Neuron (in vitro differentiated cells): ENCODE results near the gene ACACA.

Experiments used
- H2AFZ ChIP-seq: one replicate; pipeline ENCODE4 v1.6.1; 2013; ENCODE audit warnings: low read depth, mild to moderate bottlenecking, inconsistent platforms, low read length, moderate library complexity
- H3K27me3 ChIP-seq: one replicate; pipeline ENCODE4 v1.6.1; 2013; ENCODE audit warnings: low read length; ENCODE audit not compliant: insufficient read depth
- H3K36me3 ChIP-seq: one replicate; pipeline ENCODE4 v1.6.1; 2013; ENCODE audit warnings: low read length; ENCODE audit not compliant: insufficient read depth
- H3K4me1 ChIP-seq: one replicate; pipeline ENCODE4 v1.6.1; 2013; ENCODE audit warnings: low read length; ENCODE audit not compliant: insufficient read depth
- H3K4me3 ChIP-seq: 2 replicates; pipeline ENCODE4 v1.5.1; 2013; ENCODE audit warnings: mild to moderate bottlenecking, low read length, moderate library complexity
- H3K9me3 ChIP-seq: one replicate; pipeline ENCODE4 v1.6.1; 2013; ENCODE audit warnings: low read length

ACACA gene

DNA sequence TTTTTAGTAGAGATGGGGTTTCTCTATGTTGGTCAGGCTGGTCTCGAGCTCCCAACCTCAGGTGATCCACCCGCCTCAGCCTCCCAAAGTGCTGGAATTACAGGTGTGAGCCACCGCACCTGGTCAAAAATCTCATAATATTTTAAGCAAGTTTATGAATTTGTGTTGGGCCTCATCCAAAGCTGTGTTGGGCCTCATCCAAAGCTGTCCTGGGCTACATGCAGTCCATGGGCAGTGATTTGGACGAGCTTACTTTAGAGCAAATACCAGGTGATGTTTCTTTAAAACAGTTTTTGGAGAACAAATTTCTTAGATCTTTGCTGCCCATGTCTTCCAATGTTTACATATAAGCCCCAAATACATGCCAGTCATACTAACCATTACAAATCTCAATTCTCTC is 115.3 kb downstream of the ACACA start:
- Histone ChIP-seq H3K9me3 (no peaks in the 10 kb centered on the region), H3K4me3 (no peak overlapping the region), H3K4me1 (no peaks in the 10 kb centered on the region), H2AFZ (no peak overlapping the region), H3K27me3 (no peaks in the 10 kb centered on the region), H3K36me3 (no peaks in the 10 kb centered on the region)

DNA sequence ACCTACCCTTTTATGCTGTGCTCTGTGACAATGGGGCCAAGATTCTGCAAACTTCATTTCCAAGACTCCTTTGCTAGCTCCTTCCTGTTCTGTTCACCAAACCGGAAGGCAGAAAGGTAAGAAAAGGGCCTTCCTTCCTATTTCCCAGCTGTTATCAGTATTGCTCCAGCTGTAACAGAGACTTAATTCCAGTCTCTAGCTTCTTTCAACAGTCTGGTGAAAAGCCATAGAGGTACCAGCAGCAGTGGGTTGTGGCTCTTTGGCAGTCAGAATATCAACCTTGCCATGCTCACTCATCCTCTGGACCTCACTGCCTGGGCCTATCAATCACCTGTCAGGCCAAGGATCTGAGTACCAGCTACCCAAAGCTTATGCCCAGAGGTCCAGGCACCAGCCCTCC is 120.2 kb downstream of the ACACA start:
- Histone ChIP-seq H2AFZ (no peak overlapping the region), H3K4me3 (no peak overlapping the region), H3K36me3 (peaks cover 28% of the 10 kb centered on the region), H3K27me3 (no peaks in the 10 kb centered on the region), H3K9me3 (peaks cover 6% of the 10 kb centered on the region), H3K4me1 (no peaks in the 10 kb centered on the region)

DNA sequence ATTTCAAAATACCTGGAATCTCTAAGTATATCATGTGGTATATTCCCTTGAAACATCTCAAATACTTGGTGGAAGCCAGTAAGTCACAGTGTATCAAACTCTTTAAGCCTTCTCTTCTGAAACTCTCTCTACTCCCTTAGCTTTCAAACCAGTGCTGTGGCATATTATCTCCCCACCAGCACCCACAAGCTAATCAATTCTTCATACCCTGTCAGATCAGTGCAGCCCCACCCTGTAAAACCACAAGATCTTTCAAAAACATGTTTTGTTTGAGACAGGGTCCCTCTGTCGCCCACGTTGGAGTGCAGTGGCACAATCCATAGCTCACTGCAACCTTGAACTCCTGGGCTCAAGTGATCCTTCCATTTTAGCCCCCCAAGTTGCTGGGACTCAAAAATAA is 122.4 kb downstream of the ACACA start:
- no peaks in the 10 kb centered on the region for H3K27me3 ChIP-seq
- no peak overlapping the region for H3K4me3 ChIP-seq
- H3K36me3 ChIP-seq, result peaks cover 38% of the 10 kb centered on the region
- H3K4me1 ChIP-seq, result no peaks in the 10 kb centered on the region
- H2AFZ ChIP-seq, result no peak overlapping the region
- peaks cover 7% of the 10 kb centered on the region for H3K9me3 ChIP-seq

- H3K27me3 ChIP-seq, result no peaks in the 10 kb centered on the region
- H3K36me3 ChIP-seq, result peaks cover 38% of the 10 kb centered on the region
- H3K9me3 ChIP-seq, result peaks cover 7% of the 10 kb centered on the region
- no peak overlapping the region for H2AFZ ChIP-seq
- no peaks in the 10 kb centered on the region for H3K4me1 ChIP-seq
- no peak overlapping the region for H3K4me3 ChIP-seq
Observed at GRCh38 chr17:37283414-37283961, 123.1 kb downstream of the ACACA start.

- Histone ChIP-seq H2AFZ (no peak overlapping the region), H3K4me3 (no peak overlapping the region), H3K9me3 (peaks cover 7% of the 10 kb centered on the region), H3K4me1 (no peaks in the 10 kb centered on the region), H3K27me3 (no peaks in the 10 kb centered on the region), H3K36me3 (peaks cover 55% of the 10 kb centered on the region)
Observed at GRCh38 chr17:37280841-37281240, 125.8 kb downstream of the ACACA start.

- Histone ChIP-seq H3K36me3 (peaks cover 65% of the 10 kb centered on the region), H3K4me3 (no peak overlapping the region), H3K4me1 (no peaks in the 10 kb centered on the region), H2AFZ (no peak overlapping the region), H3K9me3 (peaks cover 7% of the 10 kb centered on the region), H3K27me3 (no peaks in the 10 kb centered on the region)
Observed at GRCh38 chr17:37278247-37278894, 128.3 kb downstream of the ACACA start.

DNA sequence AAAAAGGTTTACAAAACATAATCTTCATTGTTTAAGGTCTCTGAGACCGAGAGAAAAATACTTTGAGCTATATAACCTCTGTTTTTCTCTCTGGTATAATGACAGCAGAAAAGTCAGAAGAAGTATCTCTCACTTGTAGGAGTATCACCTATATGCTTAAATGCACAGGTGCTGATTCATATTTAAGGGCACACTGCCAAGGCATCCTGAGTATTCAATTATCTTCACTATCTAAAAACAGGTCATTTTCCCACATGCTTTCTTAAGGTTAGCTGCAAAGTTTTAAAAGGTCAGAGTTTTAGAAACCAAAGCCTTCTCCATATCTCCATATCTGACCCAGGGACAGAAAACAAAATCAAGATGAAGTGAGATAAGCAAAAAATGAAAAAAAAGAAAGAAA is 130.2 kb downstream of the ACACA start:
- H3K36me3 ChIP-seq, result peaks cover 49% of the 10 kb centered on the region
- no peak overlapping the region for H3K4me3 ChIP-seq
- H2AFZ ChIP-seq, result no peak overlapping the region
- H3K4me1 ChIP-seq, result no peaks in the 10 kb centered on the region
- peaks cover 2% of the 10 kb centered on the region for H3K9me3 ChIP-seq
- no peaks in the 10 kb centered on the region for H3K27me3 ChIP-seq

DNA sequence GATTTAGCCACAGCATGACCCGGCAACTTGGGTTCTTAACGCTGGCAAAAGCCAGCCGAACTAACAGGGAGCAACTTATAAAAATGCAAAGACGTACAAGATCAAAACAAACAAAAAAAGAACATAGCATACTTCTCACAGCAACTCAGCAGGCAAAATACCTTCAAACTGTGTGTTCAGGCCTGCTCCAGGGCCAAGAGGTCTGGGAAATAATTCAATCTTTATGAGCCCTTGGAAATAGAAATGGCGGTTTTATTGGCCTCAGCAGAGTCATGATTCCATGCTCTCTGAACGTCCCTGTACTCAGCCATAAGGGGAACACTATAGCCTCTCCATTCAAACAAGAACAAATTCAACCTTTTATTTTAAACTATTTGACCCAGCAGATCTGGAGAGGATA is 132.2 kb downstream of the ACACA start:
- no peak overlapping the region for H2AFZ ChIP-seq
- peaks cover 54% of the 10 kb centered on the region for H3K36me3 ChIP-seq
- no peak overlapping the region for H3K4me3 ChIP-seq
- H3K27me3 ChIP-seq, result no peaks in the 10 kb centered on the region
- no peaks in the 10 kb centered on the region for H3K4me1 ChIP-seq
- H3K9me3 ChIP-seq, result no peaks in the 10 kb centered on the region

GRCh38 chr17:37273409-37274051 is 133.1 kb downstream of the ACACA start:
- H2AFZ ChIP-seq, result no peak overlapping the region
- H3K4me1 ChIP-seq, result no peaks in the 10 kb centered on the region
- no peak overlapping the region for H3K4me3 ChIP-seq
- no peaks in the 10 kb centered on the region for H3K9me3 ChIP-seq
- peaks cover 58% of the 10 kb centered on the region for H3K36me3 ChIP-seq
- H3K27me3 ChIP-seq, result no peaks in the 10 kb centered on the region

GRCh38 chr17:37265446-37266173 is 141.0 kb downstream of the ACACA start:
- H2AFZ ChIP-seq, result no peak overlapping the region
- peaks cover 21% of the 10 kb centered on the region for H3K9me3 ChIP-seq
- peaks cover 84% of the 10 kb centered on the region for H3K36me3 ChIP-seq
- no peak overlapping the region for H3K4me3 ChIP-seq
- no peaks in the 10 kb centered on the region for H3K4me1 ChIP-seq
- no peaks in the 10 kb centered on the region for H3K27me3 ChIP-seq

DNA sequence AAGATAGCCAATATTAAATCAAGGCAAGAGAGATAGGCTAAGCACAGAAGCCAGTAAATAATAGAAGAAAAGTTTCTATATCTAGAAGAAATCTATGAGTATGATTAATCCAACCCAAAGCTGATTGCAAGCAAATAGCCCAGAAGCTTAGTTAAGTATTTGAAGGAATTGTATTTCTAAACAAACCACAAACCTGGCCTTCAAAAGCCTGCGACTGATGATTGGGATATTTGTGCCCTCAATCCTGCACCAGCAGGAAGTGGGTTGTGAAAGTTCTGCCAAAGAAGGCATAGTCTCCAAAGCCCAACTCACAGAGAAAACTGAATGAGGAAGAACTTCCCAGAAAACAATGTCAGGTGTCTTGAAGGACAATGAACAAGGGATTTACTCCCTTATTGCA is 145.3 kb downstream of the ACACA start:
- H3K27me3 ChIP-seq, result no peaks in the 10 kb centered on the region
- H3K9me3 ChIP-seq, result peaks cover 13% of the 10 kb centered on the region
- H3K4me3 ChIP-seq, result no peak overlapping the region
- no peaks in the 10 kb centered on the region for H3K4me1 ChIP-seq
- no peak overlapping the region for H2AFZ ChIP-seq
- peaks cover 79% of the 10 kb centered on the region for H3K36me3 ChIP-seq

DNA sequence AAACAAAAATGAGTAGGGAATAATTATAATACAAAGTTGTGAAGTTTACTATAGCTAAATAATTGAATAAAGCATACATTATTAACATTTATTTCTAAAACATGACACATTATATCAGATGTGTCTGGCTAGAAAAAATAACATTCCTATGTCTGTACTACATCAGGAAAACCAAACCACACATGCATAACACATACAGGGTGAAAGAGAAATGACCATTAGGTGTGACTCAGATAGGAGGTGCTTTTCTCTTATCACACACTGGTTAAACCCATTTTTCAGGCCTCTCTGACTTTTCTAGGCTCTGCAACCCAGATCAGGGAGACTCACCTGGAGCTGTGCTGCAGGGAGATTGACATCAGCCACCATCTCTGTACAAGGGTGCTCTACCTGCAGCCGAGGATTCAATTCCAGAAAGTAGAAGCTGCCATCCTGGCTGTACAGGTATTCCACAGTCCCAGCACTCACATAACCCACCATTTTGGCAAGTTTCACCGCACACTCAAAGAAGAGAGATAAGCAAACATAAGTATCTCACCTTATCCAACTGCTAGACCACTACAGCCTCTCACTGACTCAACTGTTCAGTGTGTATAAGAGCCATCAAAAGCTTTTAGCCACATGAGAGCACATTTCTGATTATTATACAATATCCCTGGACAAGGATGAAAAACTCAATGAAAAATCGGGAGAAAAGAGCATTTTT is 147.5 kb downstream of the ACACA start:
- no peak overlapping the region for H2AFZ ChIP-seq
- no peaks in the 10 kb centered on the region for H3K27me3 ChIP-seq
- H3K9me3 ChIP-seq, result no peaks in the 10 kb centered on the region
- no peaks in the 10 kb centered on the region for H3K4me1 ChIP-seq
- H3K4me3 ChIP-seq, result no peak overlapping the region
- peaks cover 72% of the 10 kb centered on the region for H3K36me3 ChIP-seq

- H3K9me3 ChIP-seq, result no peaks in the 10 kb centered on the region
- H3K4me1 ChIP-seq, result no peaks in the 10 kb centered on the region
- H3K36me3 ChIP-seq, result peaks cover 60% of the 10 kb centered on the region
- H2AFZ ChIP-seq, result no peak overlapping the region
- H3K27me3 ChIP-seq, result no peaks in the 10 kb centered on the region
- no peak overlapping the region for H3K4me3 ChIP-seq
Observed at GRCh38 chr17:37256627-37257026, 150.0 kb downstream of the ACACA start.
